HCT116 (cell line): Measurements from ENCODE around the gene NPPC. TPM values are rescaled to one million over a fixed set of nuclear protein-coding genes. Genes with fewer than 3 reads are reported as not detected.

ENCODE experiments used
- ATAC-seq: fragments of 200-7000 bp; cut with Tn5 transposase; 2 replicates; pipeline ENCODE4 v1.9.1; 2020; ENCODE audit warnings: mild to moderate bottlenecking, moderate library complexity
- BruUV-seq: library from RNA; stranded (reverse); fragments of 400-500 nt; replicated peaks from 2 replicates; lab custom pipeline; 2021; lab: Mats Ljungman, UMichigan
- CTCF ChIA-PET: fragments of 300-600 bp; sonication (Branson Sonifier 250); formaldehyde crosslinking; loops from one replicate; lab custom pipeline; 2021; ENCODE audit warnings: antibody characterized with exemption; lab: Charles Lee
- POLR2A ChIA-PET: fragments of 300-600, 350-600 bp; sonication (Branson Sonifier 250); formaldehyde crosslinking; loops from one replicate; lab custom pipeline; 2021; ENCODE audit warnings: antibody characterized with exemption; lab: Charles Lee
- RAD21 ChIA-PET, 2 experiments: fragments of 300-600 bp; sonication (Branson Sonifier 250); formaldehyde crosslinking; loops; one replicate each; lab custom pipeline; 2023; ENCODE audit warnings: low total read pairs in 2 of 2; ENCODE audit not compliant: uncharacterized antibody in 2 of 2, unreplicated experiment in 2 of 2, low non-redundant PET in 1 of 2; lab: Charles Lee
- DNase-seq: peaks from one replicate; pipeline ENCODE4 v3.0.0-alpha.2; 2010; ENCODE audit warnings: low read depth, low spot score
- H2AFZ ChIP-seq: fragments of 200-600 bp; shearing (Covaris generic), sonication (generic); 2 replicates; pipeline ENCODE4 v1.6.1; 2017; ENCODE audit warnings: low read depth, mixed run types, mixed read lengths, antibody characterized with exemption, low read length; ENCODE audit not compliant: poor library complexity, severe bottlenecking
- H3K27ac ChIP-seq: 2 replicates; pipeline ENCODE4 v1.5.1; 2012; ENCODE audit warnings: low read depth, low read length
- H3K27me3 ChIP-seq: fragments of 200-600 bp; sonication (generic); 2 replicates; pipeline ENCODE4 v1.6.1; 2016; ENCODE audit warnings: mixed run types, low read length, mixed read lengths; ENCODE audit not compliant: insufficient read depth
- H3K36me3 ChIP-seq, 2 experiments: fragments of 200-500 bp in 1 of 2; fragments of 200-600 bp in 1 of 2; sonication (Bioruptor generic) in 1 of 2; sonication (generic) in 1 of 2; 2 replicates each; pipeline versions ENCODE4 v1.5.1 to v1.6.1; 2014 to 2016; ENCODE audit warnings: low read length in 2 of 2, inconsistent platforms in 1 of 2, mixed read lengths in 1 of 2, mixed run types in 1 of 2; ENCODE audit not compliant: insufficient read depth in 2 of 2, control insufficient read depth in 1 of 2
- H3K4me1 ChIP-seq, 2 experiments: fragments of 200-600 bp in 1 of 2; sonication (generic) in 1 of 2; 2 replicates each; pipeline versions ENCODE4 v1.5.1 to v1.6.1; 2012 to 2017; ENCODE audit warnings: low read length in 2 of 2, inconsistent platforms in 1 of 2, mild to moderate bottlenecking in 1 of 2, mixed read lengths in 1 of 2, mixed run types in 1 of 2, moderate library complexity in 1 of 2; ENCODE audit not compliant: insufficient read depth in 2 of 2, control insufficient read depth in 1 of 2
- H3K4me2 ChIP-seq: fragments of 200-600 bp; sonication (generic); 2 replicates; pipeline ENCODE4 v1.6.1; 2017; ENCODE audit warnings: mixed run types, low read length, mixed read lengths
- H3K4me3 ChIP-seq, 2 experiments: fragments of 200-600 bp in 1 of 2; sonication (generic) in 1 of 2; replicated peaks in 1 of 2; 2 replicates each; pipeline ENCODE4 v1.5.1; 2011 to 2016; ENCODE audit warnings: low read length in 2 of 2, control low read depth in 1 of 2, low read depth in 1 of 2, mild to moderate bottlenecking in 1 of 2, mixed read lengths in 1 of 2, mixed run types in 1 of 2
- H3K79me2 ChIP-seq: fragments of 200-600 bp; sonication (generic); 2 replicates; pipeline ENCODE4 v1.6.1; 2017; ENCODE audit warnings: mild to moderate bottlenecking, mixed run types, low read length, moderate library complexity, mixed read lengths; ENCODE audit not compliant: insufficient read depth
- H3K9ac ChIP-seq: fragments of 200-600 bp; sonication (generic); 2 replicates; pipeline ENCODE4 v1.6.1; 2016; ENCODE audit warnings: low read length, mixed read lengths
- H3K9me2 ChIP-seq: fragments of 200-600 bp; sonication (generic), shearing (Covaris generic); 2 replicates; pipeline ENCODE4 v1.6.1; 2017; ENCODE audit warnings: mixed run types, mild to moderate bottlenecking, moderate library complexity; ENCODE audit not compliant: insufficient read depth
- H3K9me3 ChIP-seq, 2 experiments: fragments of 200-500 bp in 1 of 2; fragments of 200-600 bp in 1 of 2; sonication (Bioruptor generic) in 1 of 2; sonication (generic) in 1 of 2; 2 replicates each; pipeline ENCODE4 v1.6.1; 2014 to 2017; ENCODE audit warnings: low read length in 2 of 2, mixed read lengths in 2 of 2, inconsistent platforms in 1 of 2, low read depth in 1 of 2, mild to moderate bottlenecking in 1 of 2, mixed run types in 1 of 2, moderate library complexity in 1 of 2; ENCODE audit not compliant: control insufficient read depth in 1 of 2, insufficient read depth in 1 of 2
- H4K20me1 ChIP-seq: fragments of 200-600 bp; sonication (generic), shearing (Covaris generic); 2 replicates; pipeline ENCODE4 v1.6.1; 2017; ENCODE audit warnings: mixed run types, mild to moderate bottlenecking, moderate library complexity; ENCODE audit not compliant: insufficient read depth
- CBX3 ChIP-seq: IDR thresholded peaks from 2 replicates; pipeline ENCODE4 v1.6.1; 2012; ENCODE audit warnings: low read depth
- CEBPB ChIP-seq: IDR thresholded peaks from 2 replicates; pipeline ENCODE4 v1.6.1; 2012; ENCODE audit warnings: low read depth
- EGR1 ChIP-seq: IDR thresholded peaks from 2 replicates; pipeline ENCODE4 v1.6.1; 2012; ENCODE audit warnings: low read depth
- ELF1 ChIP-seq: IDR thresholded peaks from 2 replicates; pipeline ENCODE4 v1.6.1; 2012; ENCODE audit warnings: low read depth, borderline replicate concordance
- EZH2 ChIP-seq: fragments of 200-600 bp; sonication (generic); IDR thresholded peaks from 2 replicates; pipeline ENCODE4 v1.6.1; 2017; ENCODE audit warnings: antibody characterized with exemption, mixed run types
- EZH2phosphoT487 ChIP-seq: fragments of 200-600 bp; IDR thresholded peaks from 2 replicates; pipeline ENCODE4 v1.6.1; 2018; ENCODE audit warnings: antibody characterized with exemption, borderline replicate concordance
- FOSL1 ChIP-seq: IDR thresholded peaks from 2 replicates; pipeline ENCODE4 v1.6.1; 2012; ENCODE audit warnings: low read depth
- JUND ChIP-seq: IDR thresholded peaks from 2 replicates; pipeline ENCODE4 v1.6.1; 2012
- POLR2A ChIP-seq: IDR thresholded peaks from 2 replicates; pipeline ENCODE4 v1.7.0; 2011; ENCODE audit warnings: borderline replicate concordance; ENCODE audit not compliant: insufficient read depth, insufficient read length; ENCODE audit errors: extremely low read depth
- POLR2AphosphoS5 ChIP-seq: IDR thresholded peaks from 2 replicates; pipeline ENCODE4 v1.6.1; 2011; ENCODE audit warnings: mild to moderate bottlenecking, low read depth, low read length, moderate library complexity
- RAD21 ChIP-seq: IDR thresholded peaks from 2 replicates; pipeline ENCODE4 v1.6.1; 2012; ENCODE audit warnings: low read depth, mild to moderate bottlenecking
- REST ChIP-seq: IDR thresholded peaks from 2 replicates; pipeline ENCODE4 v1.6.1; 2012; ENCODE audit warnings: low read depth
- SIN3A ChIP-seq: IDR thresholded peaks from 2 replicates; pipeline ENCODE4 v1.6.1; 2012; ENCODE audit warnings: low read depth
- TCF7L2 ChIP-seq: IDR thresholded peaks from 2 replicates; pipeline ENCODE4 v1.7.0; 2011; ENCODE audit warnings: borderline replicate concordance, inconsistent platforms; ENCODE audit not compliant: insufficient read depth, insufficient read length; ENCODE audit errors: extremely low read depth
- ZFX ChIP-seq: fragments of 450-650 bp; IDR thresholded peaks from 2 replicates; pipeline ENCODE4 v1.6.1; 2017
- ZNF274 ChIP-seq: fragments of 200-500 bp; sonication (Bioruptor generic); IDR thresholded peaks from 2 replicates; pipeline ENCODE4 v1.6.1; 2014; ENCODE audit warnings: mild to moderate bottlenecking, low read depth, low read length, inconsistent platforms
- intact Hi-C: fragments of 100-400 bp; cut with micrococcal nuclease; formaldehyde crosslinking; loops from 2 replicates; pipeline ENCODE4 v1.10.0; 2022
- total RNA-seq: library from RNA; stranded (reverse); gene quantifications from one replicate; pipeline ENCODE4 v1.2.1, GENCODE V29; 2021; ENCODE audit not compliant: unreplicated experiment
- TF ChIP-seq, protein P1 (sequence below), 3 experiments: fragments of 200-600 bp in 1 of 3; sonication (generic) in 1 of 3; IDR thresholded peaks in 2 of 3; conservative IDR thresholded peaks in 1 of 3; 2 replicates each; pipeline ENCODE4 v1.5.1; 2012 to 2017; ENCODE audit warnings: low read depth in 2 of 3, low read length in 2 of 3, antibody characterized with exemption in 1 of 3, borderline replicate concordance in 1 of 3, control low read depth in 1 of 3, mild to moderate bottlenecking in 1 of 3, mixed read lengths in 1 of 3, mixed run types in 1 of 3, moderate library complexity in 1 of 3; ENCODE audit not compliant: insufficient read depth in 1 of 3
- TF ChIP-seq, protein P2 (sequence below): IDR thresholded peaks from 2 replicates; pipeline ENCODE4 v1.6.1; 2012
- TF ChIP-seq, protein P3 (sequence below): IDR thresholded peaks from 2 replicates; pipeline ENCODE4 v1.6.1; 2012

Gene NPPC
- total RNA-seq, 1 experiment from 2014 or later: 0.52 TPM

GRCh38 chr2:231904161-231904611, 22.0 kb downstream of the NPPC start:
- DNase-seq (no peak), ATAC-seq (no peak)
- Histone ChIP-seq H2AFZ (no peak overlapping the region), H3K79me2 (no peaks in the 10 kb centered on the region), H3K9me3 (no peaks in the 10 kb centered on the region), H4K20me1 (no peaks in the 10 kb centered on the region), H3K36me3 (no peaks in the 10 kb centered on the region), H3K9ac (no peak overlapping the region), H3K27ac (no peak overlapping the region), H3K4me3 (no peak overlapping the region), H3K4me1 (peaks cover 7 to 25% of the 10 kb centered on the region in 2 experiments; a peak in 3 of 4 replicates), H3K9me2 (no peaks in the 10 kb centered on the region), H3K27me3 (no peaks in the 10 kb centered on the region), H3K4me2 (no peak overlapping the region)
- ChIA-PET RAD21 (no interaction called here), POLR2A (no interaction called here), CTCF (no interaction called here)
- intact Hi-C loops: no loop called here
- TF ChIP-seq JUND (no peak), RAD21 (no peak), SIN3A (no peak), EZH2 (no peak), ZFX (no peak), POLR2A (no peak), ZNF274 (no peak), ELF1 (no peak), TCF7L2 (no peak), CEBPB (no peak), FOSL1 (no peak), EGR1 (no peak), CBX3 (no peak), REST (no peak), POLR2AphosphoS5 (no peak), EZH2phosphoT487 (no peak)
- TF ChIP-seq, protein P1, sequence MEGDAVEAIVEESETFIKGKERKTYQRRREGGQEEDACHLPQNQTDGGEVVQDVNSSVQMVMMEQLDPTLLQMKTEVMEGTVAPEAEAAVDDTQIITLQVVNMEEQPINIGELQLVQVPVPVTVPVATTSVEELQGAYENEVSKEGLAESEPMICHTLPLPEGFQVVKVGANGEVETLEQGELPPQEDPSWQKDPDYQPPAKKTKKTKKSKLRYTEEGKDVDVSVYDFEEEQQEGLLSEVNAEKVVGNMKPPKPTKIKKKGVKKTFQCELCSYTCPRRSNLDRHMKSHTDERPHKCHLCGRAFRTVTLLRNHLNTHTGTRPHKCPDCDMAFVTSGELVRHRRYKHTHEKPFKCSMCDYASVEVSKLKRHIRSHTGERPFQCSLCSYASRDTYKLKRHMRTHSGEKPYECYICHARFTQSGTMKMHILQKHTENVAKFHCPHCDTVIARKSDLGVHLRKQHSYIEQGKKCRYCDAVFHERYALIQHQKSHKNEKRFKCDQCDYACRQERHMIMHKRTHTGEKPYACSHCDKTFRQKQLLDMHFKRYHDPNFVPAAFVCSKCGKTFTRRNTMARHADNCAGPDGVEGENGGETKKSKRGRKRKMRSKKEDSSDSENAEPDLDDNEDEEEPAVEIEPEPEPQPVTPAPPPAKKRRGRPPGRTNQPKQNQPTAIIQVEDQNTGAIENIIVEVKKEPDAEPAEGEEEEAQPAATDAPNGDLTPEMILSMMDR (IDR thresholded peaks at IDR 0.05 in 2 of 3, conservative IDR thresholded peaks at IDR 0.05 in 1 of 3; ENCODE audit: borderline replicate concordance in 1 of 3, insufficient read depth in 1 of 3, low read depth in 2 of 3, low read length in 2 of 3): no peak
- TF ChIP-seq, protein P2, sequence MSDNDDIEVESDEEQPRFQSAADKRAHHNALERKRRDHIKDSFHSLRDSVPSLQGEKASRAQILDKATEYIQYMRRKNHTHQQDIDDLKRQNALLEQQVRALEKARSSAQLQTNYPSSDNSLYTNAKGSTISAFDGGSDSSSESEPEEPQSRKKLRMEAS: no peak
- TF ChIP-seq, protein P3, sequence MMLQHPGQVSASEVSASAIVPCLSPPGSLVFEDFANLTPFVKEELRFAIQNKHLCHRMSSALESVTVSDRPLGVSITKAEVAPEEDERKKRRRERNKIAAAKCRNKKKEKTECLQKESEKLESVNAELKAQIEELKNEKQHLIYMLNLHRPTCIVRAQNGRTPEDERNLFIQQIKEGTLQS: no peak
- no TSS peak for BruUV-seq
